ENCODE results near the gene USP54.

The USP54 gene

DNA sequence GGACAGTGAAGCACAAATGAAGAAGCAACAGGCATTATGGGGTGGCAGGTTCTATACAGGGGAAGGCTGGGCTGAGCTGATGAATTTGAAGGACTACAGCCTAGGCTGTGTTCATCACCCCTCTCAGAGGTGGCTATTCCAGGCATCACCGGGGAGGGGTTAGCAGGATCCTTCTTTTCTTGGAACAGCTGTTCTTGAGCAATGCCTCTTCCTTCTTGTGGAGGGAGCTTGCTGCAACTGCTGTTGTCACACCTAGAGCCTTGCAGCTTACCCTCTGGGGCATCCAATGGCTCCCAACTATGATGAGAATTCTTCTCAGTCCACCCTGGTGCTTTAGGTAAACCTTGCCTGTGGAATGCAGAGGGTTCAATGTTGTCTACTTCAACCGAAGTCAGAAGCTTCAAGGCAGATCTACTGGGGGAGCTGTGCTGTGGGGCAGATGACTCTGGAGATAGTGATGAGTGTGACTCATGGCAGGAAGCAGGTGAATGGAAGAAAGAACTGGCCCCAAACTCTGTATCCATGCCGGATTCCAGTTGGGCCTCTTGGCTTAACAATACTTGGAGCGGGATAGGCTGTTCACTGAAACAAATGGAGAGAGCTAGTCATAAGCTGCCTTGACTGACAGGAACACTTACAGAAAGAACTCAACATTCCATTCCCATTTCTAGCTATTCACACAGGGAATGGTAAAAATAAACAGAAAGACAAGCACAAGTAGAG, 73.8 kb downstream of the USP54 start:
- DNase-seq: no peak

DNA sequence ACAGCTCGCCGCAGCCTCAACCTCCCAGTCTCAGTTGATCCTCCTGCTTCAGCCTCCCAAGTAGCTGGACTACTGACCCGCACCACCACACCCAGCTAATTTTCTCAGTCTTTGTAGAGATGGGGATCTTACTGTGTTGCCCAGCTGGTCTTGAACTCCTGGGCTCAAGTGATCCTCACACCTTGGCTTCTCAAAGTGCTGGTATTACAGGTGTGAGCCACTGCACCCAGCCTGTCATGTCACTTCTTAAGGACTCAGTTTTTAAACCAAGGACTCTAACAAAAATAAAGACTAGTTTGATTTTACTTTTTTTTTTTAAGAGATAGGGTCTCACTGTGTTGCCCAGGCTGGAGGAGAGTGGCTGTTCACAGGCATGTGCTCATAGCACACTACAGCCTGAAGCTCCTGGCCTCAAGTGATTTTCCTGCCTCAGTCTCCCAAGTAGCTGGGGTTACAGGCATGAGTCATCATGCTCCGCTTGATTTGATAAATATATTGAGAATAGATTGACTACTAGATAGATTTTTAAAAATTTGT, 78.9 kb downstream of the USP54 start:
- DNase-seq: no peak

DNA sequence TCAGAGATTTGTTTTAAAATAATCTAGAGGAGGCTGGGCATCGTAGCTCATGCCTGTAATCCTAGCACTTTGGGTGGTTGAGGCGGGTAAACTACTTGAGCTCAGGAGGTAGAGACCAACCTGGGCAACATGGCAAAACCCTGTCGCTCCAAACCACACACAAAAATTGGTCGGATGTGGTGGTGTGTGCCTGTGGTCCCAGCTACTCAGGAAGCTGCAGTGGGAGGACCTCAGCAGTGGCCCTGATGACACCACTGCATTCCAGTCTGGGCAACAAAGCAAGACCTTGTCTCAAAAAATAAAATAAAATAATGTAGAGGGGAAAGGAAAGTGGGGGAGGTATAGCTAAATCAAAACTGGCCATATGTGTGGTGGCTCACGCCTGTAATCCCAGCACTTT, 81.4 kb downstream of the USP54 start:
- DNase-seq: no peak

GRCh38 chr10:73506491-73506890, 84.7 kb downstream of the USP54 start:
- DNase-seq: no peak

GRCh38 chr10:73506074-73506473, 85.1 kb downstream of the USP54 start:
- no peak for DNase-seq

DNA sequence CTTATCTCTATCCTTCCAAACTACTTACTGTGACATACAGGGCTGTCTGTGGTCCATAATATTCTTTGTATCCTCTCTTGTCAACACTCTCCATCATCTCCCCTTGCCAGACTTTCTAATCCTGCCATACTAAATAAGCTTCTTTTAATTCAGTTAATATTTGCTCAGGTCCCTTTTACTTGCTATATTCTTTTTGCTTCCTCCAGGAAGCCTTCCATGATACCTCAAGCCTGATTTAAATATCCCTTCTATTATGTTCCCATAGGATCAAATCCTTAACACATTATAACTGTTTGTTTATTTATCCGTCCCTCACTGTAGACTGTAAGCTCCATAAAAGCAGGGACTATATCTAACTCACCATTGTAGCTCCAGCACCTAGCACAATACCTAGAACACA, 88.1 kb downstream of the USP54 start:
- DNase-seq: no peak

GRCh38 chr10:73501651-73502050, 89.5 kb downstream of the USP54 start:
- DNase-seq: no peak

GRCh38 chr10:73497623-73498022, 93.5 kb downstream of the USP54 start:
- DNase-seq: no peak

DNA sequence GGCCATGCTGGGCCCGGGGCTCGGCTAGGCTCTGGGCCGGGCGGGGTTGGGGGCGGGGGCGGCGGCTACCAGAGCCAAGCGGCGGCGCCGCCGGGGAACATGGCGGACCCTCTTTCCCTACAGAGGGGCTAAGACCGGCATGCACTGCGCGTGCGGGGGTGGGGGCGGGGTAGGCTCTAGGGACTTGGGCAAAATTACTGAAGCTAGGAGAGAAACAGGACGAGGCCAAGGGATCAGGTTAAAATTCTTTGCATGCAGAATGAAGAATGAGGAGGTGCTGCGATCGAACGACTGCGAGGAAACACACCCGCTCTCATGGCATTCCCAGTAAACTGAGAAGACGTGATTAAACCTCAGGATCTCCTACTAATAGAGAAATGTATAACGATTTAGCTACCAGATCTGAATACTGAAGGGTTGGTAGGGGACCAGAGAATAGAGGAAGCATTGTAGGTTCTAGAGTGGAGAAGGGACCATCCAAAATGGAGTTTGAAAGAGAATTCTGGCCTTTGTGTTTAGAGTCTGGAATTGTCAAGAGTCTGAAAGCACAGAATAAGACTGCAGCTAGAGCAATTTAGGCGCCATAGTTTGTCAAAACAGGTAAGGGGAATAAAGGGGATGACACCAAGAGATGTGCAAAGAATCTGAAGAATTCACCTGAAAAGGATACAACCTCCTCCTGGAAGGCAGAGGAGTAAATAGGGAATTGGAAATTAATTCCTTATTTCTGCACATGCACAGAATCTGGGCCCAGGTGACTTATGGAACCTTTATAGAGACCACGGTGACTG, 95.1 kb downstream of the USP54 start, which contains the start of gene PPP3CB:
Gene PPP3CB, minus strand, starts transcription at position 141 of the 791 bp plus-strand sequence. Its CDS starts 135 bp downstream, at position 6.
- DNase-seq: peak; percentile 49

DNA sequence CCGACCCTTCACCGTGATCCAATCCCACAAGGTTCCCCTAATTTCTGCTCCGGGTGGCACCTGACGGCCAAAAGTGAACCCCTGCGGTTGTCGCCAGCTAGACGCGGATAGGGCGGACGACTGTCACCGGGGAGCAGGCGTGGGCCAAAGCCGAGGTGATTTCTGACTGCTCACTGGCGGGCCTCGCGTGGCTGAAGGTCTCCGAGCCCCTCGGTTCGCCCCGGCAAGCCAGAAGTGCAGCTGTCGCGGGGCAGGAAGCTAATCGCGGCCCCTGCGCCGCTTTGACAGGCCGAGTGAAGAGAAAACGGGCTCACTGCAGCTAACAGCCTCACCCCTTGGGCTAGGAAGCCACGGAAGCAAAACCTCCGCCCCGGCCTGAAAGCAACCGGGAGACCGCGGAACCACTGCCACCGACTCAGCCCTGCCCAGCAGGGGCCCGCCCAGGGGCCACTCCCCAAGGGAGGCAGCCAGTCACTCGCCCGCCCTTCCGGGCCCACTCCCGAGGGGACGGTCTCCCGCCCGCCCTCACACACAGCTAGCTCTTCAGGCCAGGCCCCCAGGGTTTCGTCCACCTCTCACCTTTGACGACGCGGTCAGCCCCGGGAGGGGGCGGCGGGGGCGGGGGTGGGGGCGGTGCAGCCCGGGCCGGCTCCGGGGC, 95.8 kb downstream of the USP54 start:
- no peak for DNase-seq

GRCh38 chr10:73494877-73495225, 96.3 kb downstream of the USP54 start:
- DNase-seq: no peak

DNA sequence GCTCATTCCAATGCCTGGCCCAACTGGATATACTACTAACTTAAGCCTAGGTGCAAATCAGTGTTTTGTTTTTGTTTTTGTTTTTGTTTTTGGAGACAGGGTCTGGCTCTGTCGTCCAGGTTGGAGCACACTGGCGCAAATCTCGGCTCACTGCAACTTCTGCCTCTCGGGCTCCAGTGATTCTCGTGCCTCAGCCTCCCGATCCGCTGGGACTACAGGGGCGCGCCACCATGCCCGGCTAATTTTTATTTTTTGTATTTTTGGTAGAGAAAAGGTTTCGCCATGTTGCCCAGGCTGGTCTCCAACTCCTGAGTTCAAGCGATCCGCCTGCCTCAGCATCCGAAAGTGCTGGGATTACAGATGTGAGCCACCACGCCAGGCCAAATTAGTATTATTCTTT, 96.9 kb downstream of the USP54 start:
- no peak for DNase-seq

DNA sequence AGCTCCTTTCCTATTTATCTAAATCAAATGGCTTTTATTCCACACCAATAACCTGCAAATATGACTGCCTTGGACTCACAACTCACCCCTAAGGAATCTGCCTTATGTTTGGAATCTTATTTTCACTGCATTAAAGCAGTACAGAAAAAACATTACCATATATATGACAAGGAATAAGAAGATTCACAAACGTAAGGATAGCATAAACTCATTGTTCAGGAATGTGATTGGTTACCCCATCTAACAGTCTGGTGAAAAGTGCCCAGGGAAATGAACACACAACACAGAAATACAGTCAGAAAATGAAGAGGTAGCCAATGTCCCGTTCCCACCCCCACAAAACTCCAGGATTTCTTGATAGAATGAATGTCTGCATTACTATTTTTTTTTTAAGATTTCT, 97.4 kb downstream of the USP54 start:
- DNase-seq: no peak

GRCh38 chr10:73486601-73487000, 104.5 kb downstream of the USP54 start:
- no peak for DNase-seq

GRCh38 chr10:73485320-73485719, 105.8 kb downstream of the USP54 start:
- no peak for DNase-seq

GRCh38 chr10:73480158-73480557, 111.0 kb downstream of the USP54 start:
- no peak for DNase-seq

DNA sequence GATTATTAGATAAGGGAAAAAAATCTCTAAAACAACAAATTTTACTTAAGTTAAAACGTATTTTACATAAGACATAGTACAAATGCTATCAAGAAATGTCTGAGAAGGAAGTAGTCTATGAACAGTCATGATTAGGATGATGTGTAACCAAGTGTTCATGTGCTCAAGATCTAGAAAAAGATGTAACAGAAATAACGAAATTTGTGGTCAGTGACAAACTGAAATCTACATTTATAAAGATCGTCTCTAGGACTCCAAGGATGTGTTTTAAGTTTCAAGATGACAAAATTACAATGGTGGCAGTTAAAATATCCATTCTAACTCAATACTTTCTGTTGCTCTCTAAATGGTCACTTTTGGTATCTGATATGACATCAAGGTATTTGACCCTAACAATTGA, 112.5 kb downstream of the USP54 start:
- DNase-seq: no peak

- no peak for DNase-seq
These were observed 119.9 kb downstream of the USP54 start for GRCh38 chr10:73471226-73471625.

GRCh38 chr10:73469579-73469978, 121.6 kb downstream of the USP54 start:
- no peak for DNase-seq

- no peak for DNase-seq
These were observed 123.9 kb downstream of the USP54 start for GRCh38 chr10:73467206-73467605.

GRCh38 chr10:73465978-73466726, 125.0 kb downstream of the USP54 start:
- DNase-seq: no peak

- DNase-seq: no peak
These were observed 130.2 kb downstream of the USP54 start for GRCh38 chr10:73460897-73461296.

All from NCI-H1417 treated with DMSO at 0.1 percent for 48 hours (cell line).